HCT116 (cell line): ENCODE measurements around the gene SUPT5H. TPM values are rescaled to one million over a fixed set of nuclear protein-coding genes. Genes with fewer than 3 reads are reported as not detected.

Experiments used
- ATAC-seq: fragments of 200-7000 bp; cut with Tn5 transposase; 2 replicates; pipeline ENCODE4 v1.9.1; 2020; ENCODE audit warnings: mild to moderate bottlenecking, moderate library complexity
- BruUV-seq: library from RNA; stranded (reverse); fragments of 400-500 nt; replicated peaks from 2 replicates; lab custom pipeline; 2021; lab: Mats Ljungman, UMichigan
- CTCF ChIA-PET: fragments of 300-600 bp; sonication (Branson Sonifier 250); formaldehyde crosslinking; loops from one replicate; lab custom pipeline; 2021; ENCODE audit warnings: antibody characterized with exemption; lab: Charles Lee
- POLR2A ChIA-PET: fragments of 300-600, 350-600 bp; sonication (Branson Sonifier 250); formaldehyde crosslinking; loops from one replicate; lab custom pipeline; 2021; ENCODE audit warnings: antibody characterized with exemption; lab: Charles Lee
- RAD21 ChIA-PET, 2 experiments: fragments of 300-600 bp; sonication (Branson Sonifier 250); formaldehyde crosslinking; loops; one replicate each; lab custom pipeline; 2023; ENCODE audit warnings: low total read pairs in 2 of 2; ENCODE audit not compliant: uncharacterized antibody in 2 of 2, unreplicated experiment in 2 of 2, low non-redundant PET in 1 of 2; lab: Charles Lee
- DNase-seq: peaks from one replicate; pipeline ENCODE4 v3.0.0-alpha.2; 2010; ENCODE audit warnings: low read depth, low spot score
- H2AFZ ChIP-seq: fragments of 200-600 bp; shearing (Covaris generic), sonication (generic); 2 replicates; pipeline ENCODE4 v1.6.1; 2017; ENCODE audit warnings: low read depth, mixed run types, mixed read lengths, antibody characterized with exemption, low read length; ENCODE audit not compliant: poor library complexity, severe bottlenecking
- H3K27ac ChIP-seq: 2 replicates; pipeline ENCODE4 v1.5.1; 2012; ENCODE audit warnings: low read depth, low read length
- H3K27me3 ChIP-seq: fragments of 200-600 bp; sonication (generic); 2 replicates; pipeline ENCODE4 v1.6.1; 2016; ENCODE audit warnings: mixed run types, low read length, mixed read lengths; ENCODE audit not compliant: insufficient read depth
- H3K36me3 ChIP-seq, 2 experiments: fragments of 200-500 bp in 1 of 2; fragments of 200-600 bp in 1 of 2; sonication (Bioruptor generic) in 1 of 2; sonication (generic) in 1 of 2; 2 replicates each; pipeline versions ENCODE4 v1.5.1 to v1.6.1; 2014 to 2016; ENCODE audit warnings: low read length in 2 of 2, inconsistent platforms in 1 of 2, mixed read lengths in 1 of 2, mixed run types in 1 of 2; ENCODE audit not compliant: insufficient read depth in 2 of 2, control insufficient read depth in 1 of 2
- H3K4me1 ChIP-seq, 2 experiments: fragments of 200-600 bp in 1 of 2; sonication (generic) in 1 of 2; 2 replicates each; pipeline versions ENCODE4 v1.5.1 to v1.6.1; 2012 to 2017; ENCODE audit warnings: low read length in 2 of 2, inconsistent platforms in 1 of 2, mild to moderate bottlenecking in 1 of 2, mixed read lengths in 1 of 2, mixed run types in 1 of 2, moderate library complexity in 1 of 2; ENCODE audit not compliant: insufficient read depth in 2 of 2, control insufficient read depth in 1 of 2
- H3K4me2 ChIP-seq: fragments of 200-600 bp; sonication (generic); 2 replicates; pipeline ENCODE4 v1.6.1; 2017; ENCODE audit warnings: mixed run types, low read length, mixed read lengths
- H3K4me3 ChIP-seq, 2 experiments: fragments of 200-600 bp in 1 of 2; sonication (generic) in 1 of 2; replicated peaks in 1 of 2; 2 replicates each; pipeline ENCODE4 v1.5.1; 2011 to 2016; ENCODE audit warnings: low read length in 2 of 2, control low read depth in 1 of 2, low read depth in 1 of 2, mild to moderate bottlenecking in 1 of 2, mixed read lengths in 1 of 2, mixed run types in 1 of 2
- H3K79me2 ChIP-seq: fragments of 200-600 bp; sonication (generic); 2 replicates; pipeline ENCODE4 v1.6.1; 2017; ENCODE audit warnings: mild to moderate bottlenecking, mixed run types, low read length, moderate library complexity, mixed read lengths; ENCODE audit not compliant: insufficient read depth
- H3K9ac ChIP-seq: fragments of 200-600 bp; sonication (generic); 2 replicates; pipeline ENCODE4 v1.6.1; 2016; ENCODE audit warnings: low read length, mixed read lengths
- H3K9me2 ChIP-seq: fragments of 200-600 bp; sonication (generic), shearing (Covaris generic); 2 replicates; pipeline ENCODE4 v1.6.1; 2017; ENCODE audit warnings: mixed run types, mild to moderate bottlenecking, moderate library complexity; ENCODE audit not compliant: insufficient read depth
- H3K9me3 ChIP-seq, 2 experiments: fragments of 200-500 bp in 1 of 2; fragments of 200-600 bp in 1 of 2; sonication (Bioruptor generic) in 1 of 2; sonication (generic) in 1 of 2; 2 replicates each; pipeline ENCODE4 v1.6.1; 2014 to 2017; ENCODE audit warnings: low read length in 2 of 2, mixed read lengths in 2 of 2, inconsistent platforms in 1 of 2, low read depth in 1 of 2, mild to moderate bottlenecking in 1 of 2, mixed run types in 1 of 2, moderate library complexity in 1 of 2; ENCODE audit not compliant: control insufficient read depth in 1 of 2, insufficient read depth in 1 of 2
- H4K20me1 ChIP-seq: fragments of 200-600 bp; sonication (generic), shearing (Covaris generic); 2 replicates; pipeline ENCODE4 v1.6.1; 2017; ENCODE audit warnings: mixed run types, mild to moderate bottlenecking, moderate library complexity; ENCODE audit not compliant: insufficient read depth
- FOSL1 ChIP-seq: IDR thresholded peaks from 2 replicates; pipeline ENCODE4 v1.6.1; 2012; ENCODE audit warnings: low read depth
- MAX ChIP-seq: IDR thresholded peaks from 2 replicates; pipeline ENCODE4 v1.6.1; 2012
- POLR2AphosphoS5 ChIP-seq: IDR thresholded peaks from 2 replicates; pipeline ENCODE4 v1.6.1; 2011; ENCODE audit warnings: mild to moderate bottlenecking, low read depth, low read length, moderate library complexity
- RAD21 ChIP-seq: IDR thresholded peaks from 2 replicates; pipeline ENCODE4 v1.6.1; 2012; ENCODE audit warnings: low read depth, mild to moderate bottlenecking
- REST ChIP-seq: IDR thresholded peaks from 2 replicates; pipeline ENCODE4 v1.6.1; 2012; ENCODE audit warnings: low read depth
- SIN3A ChIP-seq: IDR thresholded peaks from 2 replicates; pipeline ENCODE4 v1.6.1; 2012; ENCODE audit warnings: low read depth
- TCF7L2 ChIP-seq: IDR thresholded peaks from 2 replicates; pipeline ENCODE4 v1.7.0; 2011; ENCODE audit warnings: borderline replicate concordance, inconsistent platforms; ENCODE audit not compliant: insufficient read depth, insufficient read length; ENCODE audit errors: extremely low read depth
- ZBTB33 ChIP-seq: IDR thresholded peaks from 2 replicates; pipeline ENCODE4 v1.6.1; 2011; ENCODE audit warnings: mild to moderate bottlenecking, low read length, moderate library complexity; ENCODE audit not compliant: insufficient replicate concordance; ENCODE audit errors: extremely low read depth
- ZNF274 ChIP-seq: fragments of 200-500 bp; sonication (Bioruptor generic); IDR thresholded peaks from 2 replicates; pipeline ENCODE4 v1.6.1; 2014; ENCODE audit warnings: mild to moderate bottlenecking, low read depth, low read length, inconsistent platforms
- intact Hi-C: fragments of 100-400 bp; cut with micrococcal nuclease; formaldehyde crosslinking; loops from 2 replicates; pipeline ENCODE4 v1.10.0; 2022
- total RNA-seq: library from RNA; stranded (reverse); gene quantifications from one replicate; pipeline ENCODE4 v1.2.1, GENCODE V29; 2021; ENCODE audit not compliant: unreplicated experiment

The SUPT5H gene
- total RNA-seq, 1 experiment from 2014 or later = 120 TPM

DNA sequence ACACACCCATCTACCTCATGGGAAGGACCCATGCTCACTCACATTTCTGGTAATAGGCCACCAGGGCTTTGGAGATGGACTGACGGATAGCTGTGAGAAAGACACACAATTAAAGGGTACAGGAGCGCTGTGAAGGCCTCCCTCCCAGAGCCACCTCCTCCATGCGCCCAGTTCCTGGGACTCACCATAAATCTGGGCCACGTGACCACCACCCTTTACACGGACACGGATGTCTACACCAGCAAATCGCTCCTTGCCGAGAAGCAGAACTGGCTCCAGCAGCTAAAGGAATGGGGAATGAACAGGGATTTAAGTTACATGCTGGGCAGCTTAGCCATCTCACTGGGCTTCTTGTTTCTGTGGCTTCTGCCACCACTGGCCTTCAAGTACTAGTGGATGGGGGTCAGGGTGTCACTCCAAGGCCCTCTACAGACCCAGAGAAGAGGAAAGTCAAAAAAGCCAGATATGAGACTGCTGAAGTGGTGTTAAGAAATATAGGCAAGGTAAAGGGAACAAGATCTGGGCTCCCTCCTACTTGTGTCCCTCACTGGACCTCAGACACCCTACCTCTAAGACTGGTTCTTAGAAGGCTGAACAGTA lies 11.8 kb upstream of the SUPT5H start:
- peaks cover 13% of the 10 kb centered on the region; the same call in 1 of the 2 replicates for H4K20me1 ChIP-seq
- POLR2A ChIA-PET = interaction anchor here (0.8 to 1.2 kb wide), 3 partner anchors 25 to 32 kb away, joined by 3 to 4 read pairs (median 3); partner anchors contain the start of gene ZFP36
- no peaks in the 10 kb centered on the region for H3K9me2 ChIP-seq
- no peak for TF ChIP-seq ZNF274
- TF ChIP-seq POLR2AphosphoS5 = peak; percentile 7; the same call in 1 of the 2 replicates
- intact Hi-C loops = no loop called here
- ATAC-seq (no peak), DNase-seq (no peak)
- H3K27me3 ChIP-seq = no peaks in the 10 kb centered on the region
- peaks cover 54 to 83% of the 10 kb centered on the region in 2 experiments for H3K4me1 ChIP-seq
- H3K4me3 ChIP-seq = peak overlapping the region; percentile 98 to 99
- peak overlapping the region; percentile 100 for H3K9ac ChIP-seq
- H2AFZ ChIP-seq = no peak overlapping the region
- peak overlapping the region; percentile 92 for H3K4me2 ChIP-seq
- H3K9me3 ChIP-seq = no peaks in the 10 kb centered on the region
- H3K36me3 ChIP-seq = peaks cover 26 to 34% of the 10 kb centered on the region in 2 experiments; a peak in 3 of 4 replicates
- no TSS peak for BruUV-seq
- peaks cover 36% of the 10 kb centered on the region for H3K79me2 ChIP-seq
- H3K27ac ChIP-seq = peak overlapping the region; percentile 84
- CTCF ChIA-PET = no interaction called here
- RAD21 ChIA-PET = no interaction called here

- H3K9me2 ChIP-seq = no peaks in the 10 kb centered on the region
- DNase-seq (no peak), ATAC-seq (no peak)
- peak overlapping the region; percentile 100 for H3K9ac ChIP-seq
- no peak overlapping the region for H2AFZ ChIP-seq
- CTCF ChIA-PET = no interaction called here
- H4K20me1 ChIP-seq = peaks cover 13% of the 10 kb centered on the region; the same call in 1 of the 2 replicates
- no peaks in the 10 kb centered on the region for H3K27me3 ChIP-seq
- no peaks in the 10 kb centered on the region for H3K9me3 ChIP-seq
- H3K4me3 ChIP-seq = peak overlapping the region; percentile 98 to 99
- peaks cover 26 to 34% of the 10 kb centered on the region in 2 experiments; a peak in 3 of 4 replicates for H3K36me3 ChIP-seq
- H3K27ac ChIP-seq = peak overlapping the region; percentile 84
- intact Hi-C loops = no loop called here
- POLR2A ChIA-PET = interaction anchor here (0.8 to 2.6 kb wide), 10 partner anchors 9 to 92 kb away, joined by 3 to 35 read pairs (median 18); partner anchors contain the start of genes MED29, PAF1, SAMD4B and SUPT5H
- H3K4me2 ChIP-seq = peak overlapping the region; percentile 92
- H3K79me2 ChIP-seq = peaks cover 36% of the 10 kb centered on the region
- RAD21 ChIA-PET = no interaction called here
- BruUV-seq = no TSS peak
- H3K4me1 ChIP-seq = peaks cover 46 to 76% of the 10 kb centered on the region in 2 experiments
- TF ChIP-seq ZBTB33 (no peak), SIN3A (no peak), RAD21 (no peak), FOSL1 (no peak), MAX (no peak), TCF7L2 (no peak), REST (no peak)
These were observed 11.0 kb upstream of the SUPT5H start for GRCh38 chr19:39434123-39435076.
